ENCODE data around the gene GPSM1.

GPSM1 gene

GRCh38 chr9:136327304-136327974, at the start of gene GPSM1:
Gene GPSM1, plus strand, starts transcription at chr9:136327539. Its CDS starts 157 bp downstream, at chr9:136327696.
- DNase-seq, result peak; percentile 46

GRCh38 chr9:136277746-136278145, 49.6 kb upstream of the GPSM1 start:
- DNase-seq, result no peak

GRCh38 chr9:136278221-136278620, 49.1 kb upstream of the GPSM1 start:
- DNase-seq, result no peak

DNA sequence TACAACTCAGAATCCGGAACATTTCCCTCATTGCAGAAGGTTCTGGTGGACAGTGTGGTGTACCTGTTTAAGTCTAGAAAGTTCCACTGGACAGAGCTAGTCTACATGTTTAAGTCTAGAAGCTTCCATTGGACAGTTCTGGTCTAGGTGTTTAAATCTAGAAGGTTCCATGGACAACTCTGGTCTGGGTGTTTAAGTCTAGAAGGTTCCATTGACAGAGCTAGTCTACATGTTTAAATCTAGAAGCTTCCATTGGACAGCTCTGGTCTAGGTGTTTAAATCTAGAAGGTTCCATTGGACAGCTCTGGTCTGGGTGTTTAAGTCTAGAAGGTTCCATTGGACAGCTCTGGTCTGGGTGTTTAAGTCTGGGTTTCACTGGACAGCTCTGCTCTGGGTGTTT, 48.4 kb upstream of the GPSM1 start:
- no peak for DNase-seq

- no peak for DNase-seq
These were observed 47.9 kb upstream of the GPSM1 start for GRCh38 chr9:136279471-136279870.

DNA sequence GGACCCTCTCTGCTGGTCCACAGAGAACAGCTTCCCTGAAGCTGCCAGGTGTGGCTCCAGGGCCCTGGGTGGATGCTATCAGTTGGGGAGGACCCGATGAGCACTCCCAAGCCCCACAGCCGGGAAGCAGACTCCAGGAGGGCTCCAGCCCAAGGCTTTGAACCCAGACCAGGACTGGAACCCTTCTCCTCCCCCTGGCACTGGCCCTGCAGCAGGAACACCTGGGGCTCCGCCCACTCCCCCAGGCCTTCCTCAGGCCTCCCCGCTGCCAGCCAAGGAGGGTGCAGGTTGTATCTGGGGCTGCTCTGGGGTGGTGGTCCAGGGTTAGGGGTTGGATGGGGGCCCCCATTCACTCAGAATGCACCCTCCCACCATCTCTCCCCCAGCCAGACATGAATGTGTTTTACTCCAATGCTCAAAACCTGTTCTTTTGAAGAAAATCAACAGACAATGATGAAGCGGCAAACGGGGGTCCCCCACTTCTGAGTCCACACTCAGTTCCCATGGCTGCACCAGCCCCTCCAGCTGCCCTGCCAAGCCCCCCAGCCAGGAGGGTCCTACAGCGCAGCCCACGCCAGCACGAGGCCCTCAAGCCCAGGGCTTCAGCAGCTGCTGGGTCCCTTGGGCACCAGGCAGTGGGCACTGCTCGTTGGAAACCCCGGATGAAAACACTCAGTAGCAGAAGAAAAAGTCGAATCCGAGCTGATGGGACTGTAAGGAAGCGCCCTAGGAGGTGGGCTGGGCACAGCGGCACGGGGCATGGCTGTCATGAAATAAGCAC, 46.6 kb upstream of the GPSM1 start:
- no peak for DNase-seq

- no peak for DNase-seq
These were observed 45.7 kb upstream of the GPSM1 start for GRCh38 chr9:136281421-136282271.

GRCh38 chr9:136282272-136282861, 45.0 kb upstream of the GPSM1 start:
- DNase-seq, result no peak

DNA sequence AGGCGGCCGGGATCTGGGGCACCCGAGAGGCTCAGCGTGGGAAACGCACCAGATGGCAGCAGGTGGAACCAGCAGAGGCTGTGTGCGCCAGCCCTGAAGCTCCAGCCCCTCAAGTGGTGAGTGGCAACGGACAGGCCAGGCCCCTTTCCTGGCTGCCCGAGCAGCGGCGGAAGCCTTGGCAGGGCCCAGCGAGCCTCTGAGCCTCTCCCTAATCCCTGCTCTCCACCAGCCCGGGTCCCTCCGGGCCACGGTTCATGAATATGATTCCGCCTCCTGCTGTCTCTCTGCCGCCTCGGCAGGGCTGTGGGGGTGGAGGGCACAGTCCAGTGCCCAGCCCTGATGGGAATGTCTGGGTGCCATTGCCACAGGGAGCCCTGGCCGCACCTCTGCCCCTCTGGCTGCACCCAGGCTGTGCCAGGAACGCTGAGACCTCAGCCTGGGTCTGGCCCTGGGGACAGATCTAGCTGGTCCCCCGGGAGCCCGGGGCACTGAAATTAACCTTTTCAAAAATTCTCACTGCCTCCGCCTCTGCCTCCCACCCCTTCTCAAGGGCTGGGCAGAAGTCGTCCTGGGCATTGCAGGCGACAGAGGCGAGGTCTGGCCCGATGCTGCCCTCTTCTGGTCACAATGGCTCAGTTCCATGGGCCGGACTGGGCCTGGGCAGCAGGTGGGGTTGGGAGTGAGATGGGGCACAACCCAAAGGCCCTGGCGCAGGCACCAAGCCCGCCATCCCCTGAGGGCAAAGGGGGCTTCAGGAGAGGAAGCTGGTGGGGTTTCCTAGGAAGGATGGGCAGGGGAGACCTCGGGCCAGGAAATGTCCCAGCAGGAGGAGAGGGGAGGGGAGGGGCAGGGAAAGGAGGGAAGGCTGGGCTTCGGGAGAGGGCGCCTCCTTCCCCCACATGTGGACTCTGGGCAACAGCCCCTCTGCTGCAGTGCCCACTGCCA, 43.8 kb upstream of the GPSM1 start:
- peak; percentile 76 for DNase-seq

DNA sequence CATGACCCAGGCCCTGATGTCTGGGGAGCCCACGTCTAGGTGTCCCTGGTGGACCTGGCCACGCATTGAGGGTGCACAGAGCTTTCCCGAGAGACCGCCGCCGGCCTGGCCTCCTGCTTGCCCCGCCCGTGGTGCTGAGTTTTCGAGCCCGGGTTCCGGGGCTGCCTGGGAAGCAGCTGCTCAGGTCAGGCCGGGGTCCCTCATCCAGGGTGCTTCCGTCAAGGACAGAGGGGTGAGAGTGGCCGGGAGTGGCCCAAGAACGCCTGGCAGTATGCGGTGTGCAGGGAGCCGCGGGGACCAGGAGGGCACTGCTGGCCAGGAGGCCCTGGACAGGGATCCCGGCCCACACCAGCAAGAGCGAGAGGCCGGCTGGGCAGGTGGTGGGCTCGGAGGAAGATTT, 43.0 kb upstream of the GPSM1 start:
- DNase-seq, result no peak

- no peak for DNase-seq
These were observed 42.4 kb upstream of the GPSM1 start for GRCh38 chr9:136284951-136285350.

DNA sequence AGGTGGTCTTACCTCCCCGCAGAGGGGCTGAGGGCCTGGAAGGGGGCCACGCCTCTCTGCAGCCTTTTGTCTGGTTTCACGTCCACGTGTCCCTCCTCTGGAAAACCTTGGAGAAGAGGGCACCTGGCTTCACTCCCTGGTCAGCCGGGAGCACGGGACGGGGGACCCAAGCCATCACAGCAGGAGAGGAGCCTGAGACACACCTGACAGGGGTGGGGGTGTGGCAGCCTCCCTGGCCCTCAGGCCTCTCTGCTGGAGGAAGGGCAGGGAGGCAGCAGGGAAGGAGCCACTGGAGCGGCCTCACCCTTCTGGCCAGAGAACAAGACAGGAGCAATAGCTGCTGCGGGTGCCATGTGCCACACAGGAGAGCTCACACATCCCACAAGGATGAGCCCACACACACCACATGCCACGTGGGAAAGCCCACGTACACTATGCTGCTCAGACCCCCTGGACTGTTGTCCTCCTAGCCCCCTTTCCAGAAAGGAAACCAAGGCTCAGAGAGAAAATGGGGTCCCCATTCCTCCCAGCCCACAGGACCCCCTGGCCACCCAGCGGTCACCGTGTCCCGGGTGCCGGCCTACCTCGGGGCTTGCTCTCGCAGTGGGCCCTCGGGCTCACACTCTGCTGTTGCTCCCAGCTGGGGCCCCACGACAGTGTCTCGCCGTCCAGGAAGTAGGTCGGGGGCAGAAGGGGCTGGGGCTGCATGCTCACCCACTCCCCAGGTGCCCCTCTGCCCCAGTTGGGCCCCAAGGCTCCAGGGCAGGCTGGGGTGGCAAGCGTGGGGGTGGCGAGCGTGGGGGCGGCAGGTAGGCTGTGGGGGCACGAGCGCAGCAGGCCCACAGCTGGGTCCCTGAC, 41.6 kb upstream of the GPSM1 start:
- DNase-seq, result no peak

- DNase-seq, result no peak
These were observed 40.9 kb upstream of the GPSM1 start for GRCh38 chr9:136286359-136286986.

- DNase-seq, result no peak
These were observed 40.4 kb upstream of the GPSM1 start for GRCh38 chr9:136286987-136287379.

DNA sequence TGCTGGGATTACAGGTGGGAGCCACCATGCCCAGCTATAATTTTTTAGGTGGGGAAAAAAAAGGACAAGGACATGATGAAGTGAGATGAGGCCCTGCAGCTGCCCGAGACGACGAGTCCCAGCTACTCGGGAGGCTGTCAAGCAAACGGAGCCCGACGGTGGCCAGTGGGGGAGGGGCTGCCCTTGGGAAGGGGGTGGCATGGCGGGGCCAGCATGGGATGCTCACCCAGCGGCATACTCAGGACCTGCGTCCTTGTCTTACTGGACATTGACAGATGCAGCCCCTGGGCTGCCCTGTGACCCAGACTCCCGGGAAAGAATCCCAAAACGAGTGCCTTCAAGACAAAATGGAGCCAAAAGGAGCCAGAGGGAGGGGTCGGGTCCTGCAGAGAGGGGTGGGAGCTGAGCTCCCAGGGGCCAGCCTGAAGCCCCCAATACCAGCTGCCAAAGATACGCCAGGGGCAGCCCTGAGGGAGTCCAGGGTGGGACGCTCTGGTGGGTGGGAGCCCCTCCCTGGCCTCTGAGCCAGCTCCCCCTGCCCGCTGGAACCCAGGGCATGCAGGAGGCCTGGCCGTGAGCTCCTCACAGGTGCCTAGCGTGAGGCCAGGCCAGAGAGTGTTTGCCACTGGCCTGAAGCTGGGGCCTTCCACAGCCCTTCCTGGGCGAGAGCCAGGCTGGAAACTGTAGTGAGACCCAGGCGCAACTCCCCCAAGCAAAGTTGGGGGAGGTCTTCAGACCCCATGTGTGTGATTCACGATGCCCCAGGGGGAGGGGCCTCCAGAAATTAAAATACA, 39.2 kb upstream of the GPSM1 start:
- no peak for DNase-seq

DNA sequence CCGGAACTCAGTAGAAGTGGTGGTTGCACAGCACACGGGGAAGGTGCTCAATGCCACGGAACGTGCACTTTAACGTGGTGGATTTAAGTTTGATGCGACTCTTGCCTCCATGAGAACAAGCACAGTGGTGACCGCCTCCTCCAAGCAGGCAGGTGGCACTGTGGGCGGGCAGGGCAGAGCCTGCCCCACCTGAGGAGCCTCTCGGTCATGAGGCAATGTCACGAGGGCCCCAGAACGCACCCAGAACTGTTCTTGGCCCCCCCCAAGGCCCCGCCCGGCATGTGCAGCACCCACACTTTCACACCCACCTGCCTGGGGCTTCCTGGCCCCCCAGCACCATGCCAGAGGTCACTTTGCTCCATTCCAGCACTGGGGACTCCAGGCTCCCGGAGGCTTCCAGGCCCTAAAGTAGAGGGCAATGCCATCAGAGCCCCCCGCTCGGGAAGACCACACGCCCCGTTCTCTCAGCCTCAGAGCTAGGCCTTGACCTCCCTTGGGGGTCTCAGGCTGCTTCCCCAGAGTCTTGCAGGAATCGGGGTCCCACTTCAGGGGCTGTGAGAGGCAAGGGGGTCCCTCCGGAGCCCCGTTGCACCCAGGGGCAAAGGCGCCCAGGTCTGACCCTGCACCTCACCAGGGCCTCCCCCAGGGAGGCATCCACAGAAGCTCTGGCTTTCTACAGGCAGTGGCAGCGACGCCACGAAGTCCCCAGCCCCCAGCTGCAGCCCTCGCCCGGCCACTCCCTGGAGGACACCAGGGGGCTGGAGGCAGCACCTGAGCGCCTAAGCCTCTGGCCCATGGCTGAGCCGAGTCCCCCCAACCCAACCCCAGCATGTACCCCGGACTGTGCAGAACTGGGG, 37.5 kb upstream of the GPSM1 start:
- DNase-seq, result no peak

DNA sequence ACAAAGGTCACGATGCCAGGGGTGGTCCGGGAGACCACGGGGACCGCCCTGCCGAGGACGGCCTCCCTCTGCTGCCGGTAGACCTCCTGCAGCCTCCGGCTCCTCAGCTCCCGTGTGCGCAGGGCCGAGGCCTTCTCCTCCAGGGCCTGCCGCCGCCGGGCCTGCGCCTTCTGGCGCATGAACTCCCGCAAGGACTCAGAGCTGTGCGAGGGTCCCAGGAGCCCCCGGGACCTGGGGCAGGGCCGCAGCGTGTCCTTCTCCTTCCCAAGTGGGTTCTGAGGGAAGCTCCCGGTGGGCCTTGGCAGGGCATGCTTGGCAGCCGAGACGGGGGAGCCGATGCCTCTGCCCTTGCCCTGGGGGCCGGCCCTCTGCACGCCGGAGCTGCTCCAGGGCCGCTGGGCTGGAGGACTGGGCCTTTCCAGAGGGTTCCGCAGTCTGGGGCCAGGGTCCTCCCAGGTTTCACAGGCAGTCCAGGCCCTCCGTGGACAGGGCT, 36.8 kb upstream of the GPSM1 start:
- no peak for DNase-seq

GRCh38 chr9:136291306-136292025, 35.9 kb upstream of the GPSM1 start:
- DNase-seq, result no peak
